Cardiac muscle cell (in vitro differentiated cells and primary cell): ENCODE data around the gene PIN1. TPM values are rescaled to one million over a fixed set of nuclear protein-coding genes. Genes with fewer than 3 reads are reported as not detected.

Experiments
- DNase-seq, 2 donors: peaks; one replicate each; pipeline versions ENCODE4 v3.0.0 to v3.0.0-alpha.2; 2010 to 2017; ENCODE audit warnings: low read depth in 1 of 2, low spot score in 1 of 2
- H3K27ac ChIP-seq: fragments of 200-600 bp; sonication (generic); 2 replicates; pipeline ENCODE4 v1.5.1; 2016
- H3K27me3 ChIP-seq: fragments of 200-600 bp; sonication (generic); 2 replicates; pipeline ENCODE4 v1.6.0; 2016; ENCODE audit warnings: control low read depth
- H3K36me3 ChIP-seq: fragments of 200-600 bp; sonication (generic); 2 replicates; pipeline ENCODE4 v1.5.1; 2016; ENCODE audit warnings: control low read depth
- H3K4me1 ChIP-seq: fragments of 200-600 bp; sonication (generic); 2 replicates; pipeline ENCODE4 v1.8.1; 2017; ENCODE audit warnings: low read depth, mild to moderate bottlenecking, mixed run types
- H3K4me3 ChIP-seq: fragments of 200-600 bp; sonication (generic); 2 replicates; pipeline ENCODE4 v1.5.1; 2016; ENCODE audit warnings: mild to moderate bottlenecking
- H3K9me3 ChIP-seq: fragments of 200-600 bp; sonication (generic); 2 replicates; pipeline ENCODE4 v1.5.1; 2017; ENCODE audit warnings: low read depth, mild to moderate bottlenecking, control low read depth
- polyA plus RNA-seq: library from polyadenylated mRNA; unstranded; fragments of >200 nt; fragmentation: Nextera tagmentation; extraction: Ambion mirVana; gene quantifications from 2 replicates; pipeline ENCODE4 v1.2.1, GENCODE V29; 2016
- total RNA-seq: library from RNA; depleted of rRNA; stranded (reverse); fragments of >200 nt; gene quantifications from 2 replicates; pipeline ENCODE4 v1.2.3, GENCODE V29; 2016
- TF ChIP-seq, protein P1 (sequence below): IDR thresholded peaks from 2 replicates; pipeline ENCODE4 v1.5.1; 2012; ENCODE audit warnings: low read depth, mild to moderate bottlenecking, low read length

PIN1 gene
- total and polyA plus RNA-seq, 2 experiments from 2014 or later: 221 to 309 TPM

- H3K27me3 ChIP-seq: no peaks in the 10 kb centered on the region
- no peak overlapping the region for H3K27ac ChIP-seq
- DNase-seq: no peak
- H3K9me3 ChIP-seq: no peaks in the 10 kb centered on the region
- TF ChIP-seq, protein P1, sequence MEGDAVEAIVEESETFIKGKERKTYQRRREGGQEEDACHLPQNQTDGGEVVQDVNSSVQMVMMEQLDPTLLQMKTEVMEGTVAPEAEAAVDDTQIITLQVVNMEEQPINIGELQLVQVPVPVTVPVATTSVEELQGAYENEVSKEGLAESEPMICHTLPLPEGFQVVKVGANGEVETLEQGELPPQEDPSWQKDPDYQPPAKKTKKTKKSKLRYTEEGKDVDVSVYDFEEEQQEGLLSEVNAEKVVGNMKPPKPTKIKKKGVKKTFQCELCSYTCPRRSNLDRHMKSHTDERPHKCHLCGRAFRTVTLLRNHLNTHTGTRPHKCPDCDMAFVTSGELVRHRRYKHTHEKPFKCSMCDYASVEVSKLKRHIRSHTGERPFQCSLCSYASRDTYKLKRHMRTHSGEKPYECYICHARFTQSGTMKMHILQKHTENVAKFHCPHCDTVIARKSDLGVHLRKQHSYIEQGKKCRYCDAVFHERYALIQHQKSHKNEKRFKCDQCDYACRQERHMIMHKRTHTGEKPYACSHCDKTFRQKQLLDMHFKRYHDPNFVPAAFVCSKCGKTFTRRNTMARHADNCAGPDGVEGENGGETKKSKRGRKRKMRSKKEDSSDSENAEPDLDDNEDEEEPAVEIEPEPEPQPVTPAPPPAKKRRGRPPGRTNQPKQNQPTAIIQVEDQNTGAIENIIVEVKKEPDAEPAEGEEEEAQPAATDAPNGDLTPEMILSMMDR: no peak
- peaks cover 7% of the 10 kb centered on the region for H3K36me3 ChIP-seq
- H3K4me1 ChIP-seq: no peaks in the 10 kb centered on the region
- no peak overlapping the region for H3K4me3 ChIP-seq
Measured at GRCh38 chr19:9848762-9849161, 13.6 kb downstream of the PIN1 start.

GRCh38 chr19:9849791-9850190 lies 14.7 kb downstream of the PIN1 start:
- no peak for DNase-seq
- Histone ChIP-seq H3K27ac (no peak overlapping the region), H3K9me3 (no peaks in the 10 kb centered on the region), H3K36me3 (no peaks in the 10 kb centered on the region), H3K27me3 (no peaks in the 10 kb centered on the region), H3K4me3 (no peak overlapping the region), H3K4me1 (no peaks in the 10 kb centered on the region)
- TF ChIP-seq, protein P1: no peak

DNA sequence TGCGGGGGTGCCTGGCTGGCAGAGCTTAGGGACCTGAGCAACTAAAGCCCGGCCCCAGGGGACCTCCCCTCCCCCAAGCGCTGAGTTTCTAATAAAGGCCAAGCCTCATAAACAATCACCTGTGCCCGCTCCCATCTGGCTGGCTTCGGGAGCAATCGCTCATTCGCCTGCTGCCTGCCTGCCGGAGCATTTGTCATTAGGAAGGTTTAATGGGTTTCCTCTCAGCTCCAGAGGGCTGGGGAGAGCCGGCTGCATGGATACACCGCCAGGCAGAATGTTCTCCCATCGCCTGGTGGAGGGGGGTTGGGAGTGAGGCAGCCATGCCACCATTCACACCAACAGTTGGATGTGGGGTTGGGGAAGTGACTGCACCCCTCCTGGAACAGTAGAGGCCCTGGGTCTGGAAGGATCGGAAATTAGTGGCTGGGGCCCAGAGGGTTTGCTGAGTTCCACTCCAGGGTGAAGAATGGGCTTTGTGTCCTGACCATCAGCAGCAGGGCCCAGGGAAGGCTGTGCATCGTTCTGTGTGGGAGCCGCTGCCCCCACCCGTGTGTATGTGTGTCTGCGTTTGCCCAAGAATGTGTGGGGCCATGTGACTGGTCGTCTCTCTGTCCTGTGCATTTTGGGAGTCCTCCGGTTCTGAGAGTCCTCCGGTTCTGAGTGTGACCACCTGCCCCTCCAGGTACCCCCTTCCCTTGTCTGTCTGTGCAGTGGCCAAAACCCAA lies 15.3 kb downstream of the PIN1 start:
- Histone ChIP-seq H3K27me3 (no peaks in the 10 kb centered on the region), H3K4me1 (no peaks in the 10 kb centered on the region), H3K4me3 (no peak overlapping the region), H3K36me3 (no peaks in the 10 kb centered on the region), H3K9me3 (no peaks in the 10 kb centered on the region), H3K27ac (no peak overlapping the region)
- TF ChIP-seq, protein P1: no peak
- no peak for DNase-seq

DNA sequence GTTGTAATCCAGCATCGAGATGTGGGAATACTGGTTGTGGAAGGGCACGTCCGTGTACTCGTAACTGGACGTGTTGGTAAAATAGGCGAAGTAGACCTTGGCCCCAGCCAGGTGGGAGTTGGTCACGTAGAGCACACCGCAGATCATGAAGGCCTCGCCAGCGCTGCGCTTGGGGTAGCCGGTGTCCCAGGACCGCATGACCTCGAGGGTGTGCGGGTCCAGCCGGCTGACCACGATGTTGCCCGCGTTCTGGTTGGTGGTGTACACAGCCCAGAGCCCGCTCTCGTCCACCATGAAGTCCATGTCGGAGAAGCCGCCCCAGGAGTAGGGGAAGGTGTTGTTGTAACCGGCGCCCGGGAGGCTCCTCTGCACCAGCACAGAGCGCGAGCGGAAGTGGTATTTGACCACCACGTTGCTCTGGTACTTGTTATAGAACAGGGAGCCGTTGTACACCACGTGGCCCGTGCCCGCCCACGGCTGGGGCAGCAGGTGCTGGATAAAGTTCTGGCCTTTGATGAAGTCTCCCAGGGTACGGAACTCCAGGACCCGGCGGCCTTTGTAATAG lies 19.2 kb downstream of the PIN1 start:
- Histone ChIP-seq H3K27me3 (no peaks in the 10 kb centered on the region), H3K4me3 (no peak overlapping the region), H3K4me1 (no peaks in the 10 kb centered on the region), H3K36me3 (no peaks in the 10 kb centered on the region), H3K9me3 (no peaks in the 10 kb centered on the region), H3K27ac (no peak overlapping the region)
- TF ChIP-seq, protein P1: no peak
- DNase-seq: no peak

GRCh38 chr19:9856609-9857008 lies 21.5 kb downstream of the PIN1 start:
- no peaks in the 10 kb centered on the region for H3K9me3 ChIP-seq
- TF ChIP-seq, protein P1: no peak
- DNase-seq: no peak
- no peak overlapping the region for H3K27ac ChIP-seq
- H3K36me3 ChIP-seq: no peaks in the 10 kb centered on the region
- H3K4me1 ChIP-seq: no peaks in the 10 kb centered on the region
- H3K4me3 ChIP-seq: no peak overlapping the region
- H3K27me3 ChIP-seq: no peaks in the 10 kb centered on the region
